H1 (cell line): ENCODE measurements around the gene UGT1A8. TPM values are rescaled to one million over a fixed set of nuclear protein-coding genes. Genes with fewer than 3 reads are reported as not detected.

Experiments
- BACH1 ChIP-seq: IDR thresholded peaks from 2 replicates; pipeline ENCODE4 v1.6.1; 2012; ENCODE audit warnings: low read length, improper control_type of control experiment
- BCL11A ChIP-seq, 2 experiments: IDR thresholded peaks; one replicate each; pipeline ENCODE4 v1.6.1; 2011; ENCODE audit warnings: low read depth in 2 of 2, low read length in 2 of 2, mild to moderate bottlenecking in 2 of 2
- CHD7 ChIP-seq: fragments of 300-600 bp; sonication (generic); IDR thresholded peaks from 2 replicates; pipeline ENCODE4 v1.7.1; 2012; ENCODE audit warnings: low read length, moderate library complexity, mild to moderate bottlenecking, inconsistent platforms; ENCODE audit not compliant: insufficient replicate concordance
- polyA plus RNA-seq, 7 experiments: library from polyadenylated mRNA; depleted of rRNA in 3 of 7; stranded (reverse) in 5 of 7; unstranded in 2 of 7; fragments of >200 nt in 5 of 7; fragments of 200-250 nt in 2 of 7; gene quantifications; 1 replicate in 5 of 7; 2 replicates in 1 of 7; 4 replicates in 1 of 7; pipeline versions ENCODE4 v1.2.1 to v1.2.3, GENCODE V29; 2011 to 2013; ENCODE audit warnings: missing spikeins in 2 of 7, mixed read lengths in 2 of 7
- total RNA-seq: library from RNA; stranded (reverse); fragmentation: NEBNext Ultra II Directional; extraction: Animal tissue kit (Norgen Biotek cat#: 25700); gene quantifications from 2 replicates; pipeline ENCODE4 v1.2.1, GENCODE V29; 2021

The UGT1A8 gene
- total and polyA plus RNA-seq, 2 of the 8 experiments (the other 6 are each of a cell fraction or from before 2014, with no cell fraction given), result not detected

- TF ChIP-seq CHD7 (no peak), BACH1 (no peak), BCL11A (IDR thresholded peaks at IDR 0.05; ENCODE audit: low read depth in 2 of 2, low read length in 2 of 2) (no peak)
These were observed 72.1 kb downstream of the UGT1A8 start (continued) for GRCh38 chr2:233689501-233689900.
